H1 (cell line): ENCODE measurements around the gene RGS11. TPM values are rescaled to one million over a fixed set of nuclear protein-coding genes. Genes with fewer than 3 reads are reported as not detected.

Experiments used
- CEBPB ChIP-seq: IDR thresholded peaks from 2 replicates; pipeline ENCODE4 v1.6.1; 2012; ENCODE audit warnings: low read depth, low read length
- CHD7 ChIP-seq: fragments of 300-600 bp; sonication (generic); IDR thresholded peaks from 2 replicates; pipeline ENCODE4 v1.7.1; 2012; ENCODE audit warnings: low read length, moderate library complexity, mild to moderate bottlenecking, inconsistent platforms; ENCODE audit not compliant: insufficient replicate concordance
- E2F6 ChIP-seq: IDR thresholded peaks from 2 replicates; pipeline ENCODE4 v1.6.1; 2012; ENCODE audit warnings: inconsistent platforms
- RFX5 ChIP-seq: IDR thresholded peaks from 2 replicates; pipeline ENCODE4 v1.6.1; 2011; ENCODE audit warnings: low read depth, low read length, improper control_type of control experiment, borderline replicate concordance
- polyA plus RNA-seq, 7 experiments: library from polyadenylated mRNA; depleted of rRNA in 3 of 7; stranded (reverse) in 5 of 7; unstranded in 2 of 7; fragments of >200 nt in 5 of 7; fragments of 200-250 nt in 2 of 7; gene quantifications; 1 replicate in 5 of 7; 2 replicates in 1 of 7; 4 replicates in 1 of 7; pipeline versions ENCODE4 v1.2.1 to v1.2.3, GENCODE V29; 2011 to 2013; ENCODE audit warnings: missing spikeins in 2 of 7, mixed read lengths in 2 of 7
- total RNA-seq: library from RNA; stranded (reverse); fragmentation: NEBNext Ultra II Directional; extraction: Animal tissue kit (Norgen Biotek cat#: 25700); gene quantifications from 2 replicates; pipeline ENCODE4 v1.2.1, GENCODE V29; 2021

The RGS11 gene
- total and polyA plus RNA-seq, 2 of the 8 experiments (the other 6 are each of a cell fraction or from before 2014, with no cell fraction given): 0.84 to 1.2 TPM

- TF ChIP-seq CHD7 (no peak), E2F6 (no peak), CEBPB (no peak), RFX5 (no peak)
These were observed 13.5 kb downstream of the RGS11 start (continued) for GRCh38 chr16:262121-262745.
